ENCODE data around the gene CNOT6L.
"Not testable (repeated sequence)": the region's sequence is repeated elsewhere in the genome, so short reads cannot be mapped to it uniquely, and the experiment has no call there.

Gene CNOT6L

DNA sequence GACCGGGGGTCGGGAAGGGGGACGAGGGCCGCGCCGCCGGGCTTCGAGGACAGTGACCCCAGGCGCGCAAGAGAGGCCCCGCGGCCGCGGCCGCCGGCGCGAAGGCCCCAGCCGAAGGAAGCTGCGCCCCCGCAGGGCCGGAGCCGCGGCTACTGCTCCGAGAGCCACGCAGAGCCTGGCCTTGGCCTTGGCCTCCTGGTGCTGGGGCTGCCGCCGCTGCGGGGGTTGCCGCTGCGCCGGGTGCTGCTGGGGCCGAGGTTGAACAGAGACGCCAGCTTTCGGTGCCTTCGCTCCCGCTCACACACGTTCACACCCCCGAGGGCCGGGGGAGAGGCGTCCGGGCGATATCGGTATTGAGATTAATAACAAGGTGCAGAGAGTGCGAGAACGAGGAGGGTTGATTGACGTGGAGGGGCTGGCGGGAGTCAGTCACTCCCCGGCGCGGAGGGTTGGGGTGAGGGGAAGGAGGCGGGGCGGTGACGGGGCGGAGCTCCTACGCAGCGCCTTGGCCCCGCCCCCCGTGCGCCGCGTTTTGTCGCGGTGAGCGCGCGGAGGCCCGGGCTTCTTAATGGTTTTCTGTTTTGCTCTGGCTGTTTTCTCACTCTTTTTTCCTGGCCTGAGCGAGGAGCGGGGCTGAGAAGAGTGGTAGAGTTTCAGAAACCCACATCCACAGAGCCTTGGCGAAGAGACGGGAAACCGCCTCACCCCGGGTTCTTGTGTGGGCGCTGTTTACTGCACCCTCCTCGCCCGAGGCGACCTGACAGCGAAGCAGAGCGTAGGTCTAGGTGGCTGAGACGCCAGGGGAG, 878 bp upstream of the CNOT6L start:
- DNase-seq: peak; percentile 44 to 65

DNA sequence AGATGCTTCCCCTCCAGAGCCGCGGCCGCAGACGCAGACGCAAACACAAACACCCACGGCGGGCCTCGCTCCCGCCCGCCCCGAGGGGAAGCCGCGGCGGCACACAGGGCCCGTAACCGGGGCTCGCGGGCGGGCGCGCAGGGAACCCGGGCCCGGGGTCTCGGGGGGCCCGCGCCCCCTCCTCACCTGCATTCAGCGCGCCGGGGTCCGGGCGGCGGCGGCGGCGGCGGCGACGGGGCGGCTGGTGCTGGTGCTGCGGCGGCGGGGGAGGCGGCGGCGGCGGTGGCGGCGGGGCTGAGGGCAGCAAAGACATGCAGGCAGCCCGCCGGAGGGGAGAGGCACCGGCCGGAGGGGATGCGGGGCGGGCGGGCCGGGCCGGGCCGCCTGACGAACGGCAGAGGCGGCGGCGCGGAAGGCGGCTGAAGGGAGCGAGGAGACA, 255 bp upstream of the CNOT6L start:
- no peak for DNase-seq

DNA sequence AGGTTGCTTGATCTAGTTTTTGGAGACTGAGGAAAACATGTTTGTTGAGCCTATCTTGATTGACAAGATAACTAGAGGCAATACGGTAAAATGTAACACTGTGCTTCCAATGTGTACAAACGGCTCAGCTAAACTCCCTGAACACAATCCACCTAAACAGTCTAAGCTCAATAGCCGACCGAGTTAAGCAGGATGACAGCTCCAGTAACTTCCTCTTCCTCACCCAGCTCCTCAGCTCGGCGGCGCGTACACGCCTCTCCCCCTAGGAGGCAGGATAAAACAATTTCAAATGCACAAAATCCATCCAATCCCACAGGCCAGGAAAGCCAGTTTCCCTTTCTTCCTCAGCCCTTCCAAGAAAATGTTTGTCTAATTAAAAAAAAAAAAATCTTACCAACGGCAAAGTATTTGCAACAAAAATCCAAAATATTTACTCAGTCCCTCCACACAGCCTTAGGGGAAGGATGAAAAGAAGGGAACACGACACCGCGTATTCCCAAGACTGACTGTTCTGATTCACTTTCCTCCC, 1.0 kb downstream of the CNOT6L start:
- DNase-seq: peak; percentile 0 to 63

DNA sequence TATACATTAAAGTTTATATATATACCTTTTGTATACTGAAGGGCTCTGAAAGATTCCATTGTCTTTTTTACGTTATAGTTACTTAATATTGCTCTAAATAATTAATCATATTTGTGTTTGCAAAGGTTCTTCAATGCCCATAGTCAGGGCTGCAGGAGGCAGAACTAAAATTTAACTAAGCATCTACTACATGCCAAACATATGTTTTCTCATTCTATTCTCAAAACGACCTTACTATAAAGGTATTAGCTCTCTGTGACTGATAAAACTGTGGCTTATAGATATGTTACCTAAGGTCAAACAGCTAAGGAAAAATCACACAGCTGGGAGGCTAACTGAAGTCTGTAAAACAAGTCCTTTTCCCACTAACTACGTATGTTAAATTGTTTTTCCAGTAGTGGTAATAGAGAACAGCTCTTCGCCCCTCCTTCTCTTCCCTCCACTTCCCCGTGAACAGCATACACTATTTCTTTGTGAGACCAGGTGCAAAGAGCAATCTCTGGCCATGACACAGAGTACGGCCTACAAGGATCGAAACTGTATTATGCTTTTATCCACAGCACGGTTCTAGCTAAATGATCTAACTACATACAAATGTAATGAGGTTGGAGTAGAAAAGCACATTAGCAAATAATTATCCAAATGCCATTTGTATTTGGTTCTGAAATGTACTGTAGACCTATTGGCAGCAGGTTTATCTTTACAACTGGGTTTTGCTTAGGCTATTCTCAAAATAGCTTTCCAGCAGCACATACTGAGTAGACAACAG, 1.7 kb downstream of the CNOT6L start:
- no peak for DNase-seq

DNA sequence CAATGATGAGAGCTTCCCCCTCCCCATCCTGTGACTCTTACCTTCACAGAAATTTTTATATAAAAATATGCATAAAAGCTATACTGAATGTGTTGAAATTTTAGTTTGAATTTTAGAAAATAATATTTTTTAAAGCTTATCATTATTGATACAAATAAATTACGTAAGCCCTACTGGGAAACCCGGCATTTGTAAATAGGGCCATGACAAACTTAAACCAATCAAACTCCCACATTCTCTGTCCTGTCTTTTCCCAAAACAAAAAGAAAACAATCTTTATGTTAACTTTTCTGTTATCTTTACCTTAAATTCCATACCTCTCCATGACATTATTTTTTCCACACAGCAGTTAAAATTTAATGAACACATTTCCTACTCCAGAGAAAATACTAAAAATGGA, 2.6 kb downstream of the CNOT6L start:
- no peak for DNase-seq

DNA sequence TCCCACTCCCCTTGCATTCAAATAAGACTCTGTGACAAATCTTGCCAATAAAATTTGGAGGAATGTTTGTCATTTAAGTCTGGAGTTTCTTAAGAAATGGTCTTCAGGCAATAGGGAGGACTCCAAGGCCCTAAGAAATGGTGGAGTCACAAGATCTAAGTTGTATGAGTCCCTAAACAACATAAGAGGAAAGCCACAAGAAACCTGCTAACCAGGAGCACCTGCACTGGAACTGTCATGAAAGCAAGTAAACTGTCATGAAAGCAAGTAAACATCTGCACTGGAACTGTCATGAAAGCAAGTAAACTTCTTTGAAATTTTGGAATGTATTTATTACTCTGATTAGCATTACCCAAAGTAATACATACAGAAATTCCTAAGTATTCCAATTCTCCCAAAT, 3.5 kb downstream of the CNOT6L start:
- no peak for DNase-seq

DNA sequence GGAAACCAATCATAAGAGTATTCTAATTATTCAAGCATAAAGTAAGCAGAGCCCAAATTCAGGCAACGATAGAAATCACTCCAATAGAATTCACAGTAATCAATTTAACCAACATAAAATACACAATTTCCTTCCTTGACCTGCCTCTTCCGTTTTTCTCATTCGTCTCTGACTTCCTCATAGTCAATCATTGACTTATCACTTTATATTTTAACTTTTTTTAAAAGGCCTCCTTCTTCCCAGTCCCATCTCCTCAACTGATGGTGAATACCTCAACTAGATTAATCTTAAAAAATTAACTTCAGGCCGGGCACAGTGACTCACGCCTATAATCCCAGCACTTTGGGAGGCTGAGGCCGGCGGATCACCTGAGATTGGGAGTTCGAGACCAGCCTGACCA, 13.3 kb downstream of the CNOT6L start:
- no peak for DNase-seq

DNA sequence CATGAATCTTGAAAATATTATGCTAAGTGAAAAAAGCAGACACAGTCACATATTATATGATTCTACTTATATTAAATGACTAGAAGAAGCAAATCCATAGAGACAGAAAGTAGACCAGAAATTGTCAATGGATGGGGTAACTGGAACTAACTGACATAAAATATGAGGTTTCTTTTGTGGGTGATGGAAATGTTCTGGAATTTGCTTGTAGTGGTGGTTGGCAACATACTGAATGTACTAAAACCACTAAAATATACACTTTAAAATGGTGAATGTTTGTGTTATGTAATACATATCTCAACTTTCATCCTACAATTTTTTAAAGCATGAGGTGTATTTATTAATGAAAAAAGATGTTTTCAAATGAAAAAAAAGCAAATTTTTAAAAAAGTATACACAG, 14.7 kb downstream of the CNOT6L start:
- DNase-seq: no peak

DNA sequence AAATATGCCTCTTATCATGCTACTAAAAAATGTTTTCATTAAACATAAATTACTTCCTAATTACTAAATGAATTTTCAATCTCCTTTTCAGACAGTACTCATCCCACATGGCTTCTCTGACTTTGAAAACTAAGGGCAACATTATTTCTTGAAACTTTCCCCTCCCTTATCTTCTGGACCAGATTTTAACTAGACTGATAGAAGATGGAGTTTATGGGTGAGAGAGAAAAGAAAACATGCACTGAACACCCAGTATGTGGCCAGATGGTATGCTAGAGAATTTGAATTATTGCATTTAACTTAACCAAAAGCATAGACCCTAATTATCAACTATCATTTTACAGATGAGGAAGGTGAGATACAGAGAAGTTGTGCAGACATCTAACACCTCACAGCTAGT, 16.8 kb downstream of the CNOT6L start:
- no peak for DNase-seq

DNA sequence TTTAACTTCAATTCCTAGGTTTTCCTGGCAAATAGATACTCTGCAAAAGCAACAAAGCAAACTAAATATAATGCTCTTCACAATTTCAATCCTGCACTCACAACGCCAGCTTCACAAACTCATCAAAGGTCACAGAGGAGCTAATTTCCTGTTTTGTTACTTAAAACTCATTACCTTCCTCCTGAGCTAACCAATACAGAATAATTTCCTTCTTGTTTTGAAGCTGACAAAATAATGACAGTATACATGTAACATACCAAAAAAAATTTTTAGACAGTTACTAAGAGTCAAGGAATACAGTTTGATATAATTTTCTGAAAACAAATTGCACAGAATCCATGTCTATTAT, 17.9 kb downstream of the CNOT6L start:
- DNase-seq: no peak

DNA sequence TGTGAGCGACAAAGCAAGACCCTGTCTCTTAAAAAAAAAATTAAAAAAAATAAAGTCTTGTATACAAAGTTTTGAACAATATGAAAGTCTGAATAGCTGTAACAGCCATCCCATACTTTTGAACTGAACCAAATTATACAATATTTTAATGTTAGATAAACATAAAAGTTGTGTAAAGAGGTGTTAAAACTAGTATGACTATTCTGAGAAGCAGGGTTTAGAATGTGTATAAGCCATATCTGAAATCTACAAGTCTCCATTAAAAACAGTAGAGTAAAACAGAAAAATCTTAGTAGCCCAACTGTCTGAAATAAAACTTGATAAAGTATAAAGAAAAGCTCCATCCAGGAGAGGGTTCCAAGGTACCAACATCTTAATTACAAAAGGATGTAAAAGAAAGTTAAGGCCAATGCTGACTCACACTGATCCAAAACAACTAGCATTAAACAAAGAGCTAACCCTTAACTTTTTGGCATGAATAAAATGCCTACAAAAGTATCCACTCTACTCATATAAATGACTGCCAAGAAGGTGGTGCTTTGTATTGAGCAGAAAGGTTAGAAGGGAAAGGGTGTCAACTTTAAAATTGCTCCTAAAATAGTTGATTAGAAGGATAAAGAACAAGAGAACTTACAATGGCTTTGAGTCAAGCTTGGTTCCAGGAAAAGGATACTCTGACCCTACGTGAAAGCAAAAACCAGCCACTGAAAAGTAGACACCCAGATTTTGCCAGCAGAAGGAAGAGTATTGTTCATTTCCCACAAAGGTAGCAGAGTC, 18.5 kb downstream of the CNOT6L start:
- no peak for DNase-seq

DNA sequence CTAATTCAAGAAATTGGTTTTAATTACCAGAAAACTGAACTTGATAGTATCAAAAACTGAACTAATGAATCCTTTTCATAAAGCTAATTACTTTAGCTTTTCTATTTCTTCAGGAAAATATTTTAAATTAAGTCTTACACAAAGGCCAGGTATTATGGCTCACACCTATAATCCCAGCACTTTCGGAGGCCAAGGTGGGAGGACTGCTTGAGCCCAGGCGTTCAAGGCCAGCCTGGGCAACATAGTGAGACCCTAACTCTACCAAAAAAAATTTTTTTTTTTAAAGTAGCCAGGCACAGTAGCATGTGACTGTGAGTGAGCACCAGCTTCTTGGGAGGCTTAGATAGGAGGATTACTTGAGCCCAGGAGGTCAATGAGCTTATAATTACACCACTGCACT, 19.1 kb downstream of the CNOT6L start:
- no peak for DNase-seq

DNA sequence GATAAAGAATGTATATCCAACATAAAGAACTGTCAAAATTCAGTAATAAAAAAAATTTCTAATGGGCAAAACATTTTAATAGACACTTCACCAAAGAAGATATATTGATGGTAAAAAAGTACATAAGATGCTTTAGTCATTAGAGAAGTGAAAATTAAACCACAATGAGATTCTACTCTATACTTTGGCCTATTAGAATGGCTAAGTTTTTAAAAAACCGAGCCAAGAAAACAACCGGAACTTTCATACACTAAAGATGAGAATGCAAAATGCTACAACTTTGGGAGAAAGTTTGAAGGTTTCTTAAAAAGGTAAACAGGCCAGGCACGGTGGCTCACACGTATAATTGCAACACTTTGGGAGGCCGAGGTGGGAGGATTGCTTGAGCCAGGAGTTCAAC, 20.8 kb downstream of the CNOT6L start:
- DNase-seq: no peak

DNA sequence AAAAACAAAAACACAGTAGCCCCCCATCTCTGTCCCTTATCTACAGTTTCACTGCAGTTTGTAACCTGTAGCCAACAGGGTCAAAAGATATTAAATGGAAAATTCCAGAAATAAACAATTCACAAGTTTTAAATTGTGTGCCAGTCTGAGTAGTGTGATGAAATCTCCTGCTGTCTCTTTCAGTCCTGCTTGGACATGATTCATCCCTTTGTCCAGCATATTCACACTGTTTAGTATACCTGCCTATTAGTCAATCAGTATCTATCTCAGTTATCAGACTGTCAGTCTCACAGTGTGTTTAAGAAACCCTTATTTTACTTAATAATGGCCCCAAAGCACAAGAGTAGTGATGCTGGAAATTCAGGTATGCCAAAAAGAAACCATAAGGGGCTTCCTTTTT, 21.9 kb downstream of the CNOT6L start:
- no peak for DNase-seq

DNA sequence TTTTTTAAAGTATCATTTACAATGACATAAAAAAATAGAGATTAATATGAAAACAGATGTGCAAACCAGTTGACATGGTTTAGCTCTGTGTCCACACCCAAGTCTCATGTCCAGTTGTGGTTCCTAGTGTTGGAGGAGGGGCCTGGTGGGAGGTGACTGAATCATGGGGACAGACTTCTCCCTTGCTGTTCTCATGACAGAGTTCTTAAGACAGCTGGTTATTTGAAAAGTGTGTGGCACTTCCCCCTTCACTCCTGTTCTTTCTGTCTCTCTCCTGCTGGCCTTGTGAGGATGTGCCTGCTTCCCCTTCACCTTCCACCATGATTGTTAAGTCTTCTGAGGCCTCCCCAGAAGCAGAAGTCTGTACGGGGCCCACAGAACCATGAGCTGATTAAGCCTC, 23.8 kb downstream of the CNOT6L start:
- no peak for DNase-seq

DNA sequence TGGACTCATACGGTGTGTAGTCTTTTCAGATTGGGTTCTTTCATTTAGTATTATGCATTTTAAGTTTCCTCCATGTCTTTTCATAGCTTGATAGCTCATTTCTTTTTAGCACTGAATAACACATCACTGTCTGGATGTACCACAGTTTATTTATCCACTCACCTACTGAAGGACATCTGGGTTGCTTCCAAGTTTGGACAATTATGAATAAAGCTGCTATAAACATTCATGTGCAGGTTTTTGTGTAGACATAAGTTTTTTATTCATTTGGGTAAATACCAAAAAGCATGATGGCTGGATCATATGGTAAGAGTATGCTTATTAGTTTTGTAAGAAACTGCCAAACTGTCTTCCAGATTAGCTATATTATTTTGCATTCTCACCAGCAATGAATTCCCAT, 29.0 kb downstream of the CNOT6L start:
- DNase-seq: no peak

DNA sequence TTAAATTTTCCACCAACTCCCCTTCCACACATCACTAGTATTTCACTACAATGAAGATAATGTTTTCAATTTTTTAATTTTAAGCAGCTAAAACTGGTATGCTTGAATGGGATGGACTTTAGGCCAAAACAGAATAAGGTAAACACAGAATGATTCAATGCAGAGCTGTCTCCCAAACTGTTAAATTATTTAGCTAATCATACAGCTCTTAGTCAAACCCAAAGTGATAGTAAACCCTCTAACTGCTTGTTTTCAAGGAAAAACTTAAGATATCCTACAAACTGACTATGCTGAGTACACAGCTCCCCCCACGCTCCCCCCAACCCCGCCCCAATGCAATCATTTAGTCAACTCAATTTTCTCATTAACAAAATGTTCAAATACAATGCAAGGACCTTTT, 30.2 kb downstream of the CNOT6L start:
- DNase-seq: no peak

DNA sequence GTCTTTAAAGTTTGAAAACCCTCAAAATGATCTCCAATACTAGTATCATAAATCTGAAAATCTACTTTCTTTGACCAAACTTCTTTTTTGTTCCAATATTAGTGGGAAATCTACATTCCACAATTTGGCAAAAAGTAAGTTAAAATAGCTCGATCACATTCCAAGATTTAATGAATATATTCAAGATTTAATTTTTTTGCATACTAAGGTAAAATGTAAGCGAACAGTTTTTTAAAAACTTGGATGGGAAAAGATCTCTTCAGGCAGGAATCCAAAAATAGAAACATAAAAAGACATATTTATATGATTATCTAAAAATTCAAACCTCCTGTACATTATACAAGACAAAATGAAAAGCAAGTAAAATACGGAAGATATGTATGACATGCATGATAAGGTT, 31.2 kb downstream of the CNOT6L start:
- no peak for DNase-seq

DNA sequence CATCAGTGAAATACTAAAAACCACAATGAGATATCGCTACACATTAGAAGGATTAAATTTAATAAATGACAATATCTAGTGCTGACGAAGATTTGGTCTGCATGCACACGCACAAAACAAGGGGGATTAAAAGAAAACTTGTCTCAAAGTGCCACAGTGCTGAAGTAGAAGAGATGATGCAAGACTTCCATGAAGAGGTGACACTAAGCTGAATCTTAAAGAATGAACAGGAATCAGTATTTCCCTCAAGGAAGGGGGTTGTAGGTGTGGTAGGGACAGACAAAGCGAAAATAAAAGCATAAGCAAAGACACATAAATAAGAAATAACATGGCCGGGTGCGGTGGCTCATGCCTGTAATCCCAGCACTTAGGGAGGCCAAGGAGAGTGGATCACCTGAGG, 33.5 kb downstream of the CNOT6L start:
- no peak for DNase-seq

DNA sequence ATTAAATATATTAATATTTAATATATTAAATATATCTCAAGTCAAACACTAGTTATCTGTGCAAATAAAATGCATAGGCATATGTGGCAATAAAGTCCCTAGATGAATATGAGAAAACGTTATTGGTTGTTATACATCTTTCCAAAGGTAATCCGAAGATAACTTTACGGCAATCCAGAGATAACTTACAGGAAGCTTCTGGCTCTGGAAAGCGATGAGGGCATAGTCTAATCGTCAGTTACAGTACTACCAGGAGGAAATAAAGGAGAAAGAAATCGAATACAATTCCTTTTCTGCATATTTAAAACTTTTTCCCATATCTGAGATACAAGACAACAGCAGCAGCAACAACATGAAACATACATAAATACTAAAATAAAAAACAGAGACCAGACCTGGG, 35.3 kb downstream of the CNOT6L start:
- no peak for DNase-seq

DNA sequence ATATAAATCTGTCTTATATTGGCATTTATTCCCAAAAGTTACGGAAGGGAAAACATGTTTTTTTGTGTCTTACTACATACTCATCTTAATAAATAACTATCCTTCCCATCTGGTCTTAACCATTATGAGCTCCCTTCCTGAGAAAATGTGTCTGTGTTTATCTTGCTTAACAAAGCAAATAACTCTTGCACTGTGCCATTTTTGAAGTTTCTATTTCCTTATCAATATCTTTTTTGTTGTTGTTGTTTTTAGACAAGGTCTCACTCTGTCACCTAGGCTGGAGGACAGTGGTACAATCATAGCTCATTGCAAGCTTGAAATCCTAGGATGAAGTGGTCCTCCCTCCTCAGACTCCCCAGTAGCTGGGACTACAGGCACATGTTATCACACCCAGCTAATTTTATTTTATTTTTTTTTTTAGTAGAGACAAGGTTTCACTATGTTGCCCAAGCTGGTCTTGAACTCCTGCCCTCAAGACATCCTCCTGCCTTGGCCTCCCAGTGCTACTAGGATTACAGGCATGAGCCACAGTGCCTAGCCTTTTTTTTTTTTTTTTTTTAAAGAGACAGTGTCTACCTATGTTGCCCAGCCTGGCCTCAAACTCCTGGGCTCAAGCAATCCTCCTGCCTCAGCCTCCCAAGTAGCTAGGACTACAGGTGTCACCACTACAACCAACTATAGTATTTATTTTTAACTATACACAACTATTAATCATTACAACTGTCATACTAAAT, 36.9 kb downstream of the CNOT6L start:
- no peak for DNase-seq

DNA sequence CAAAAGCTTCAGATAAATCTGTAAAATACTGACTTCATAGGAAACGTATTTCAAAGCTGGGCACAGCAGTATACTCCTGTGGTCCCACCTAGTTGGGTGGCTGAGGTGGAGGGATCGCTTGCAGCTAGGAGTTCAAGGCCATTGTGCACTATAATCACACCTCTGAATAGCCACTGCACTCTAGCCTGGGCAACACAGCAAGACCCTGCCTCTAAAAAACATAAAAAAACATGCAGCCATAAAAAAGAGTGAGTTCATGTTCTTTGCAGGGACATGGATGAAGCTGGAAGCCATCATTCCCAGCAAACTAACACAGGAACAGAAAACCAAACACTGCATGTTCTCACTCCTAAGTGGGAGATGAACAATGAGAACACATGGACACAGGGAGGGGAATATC, 38.4 kb downstream of the CNOT6L start:
- not testable (repeated sequence) for DNase-seq

Measured in NCI-H524 (cell line).